Gastroesophageal sphincter (tissue), 4 donors: ENCODE results near the gene LRRC4. TPM values are rescaled to one million over a fixed set of nuclear protein-coding genes. Genes with fewer than 3 reads are reported as not detected.
A peak's percentile ranks its signal among the peaks of the same experiment; 100 is the strongest.

ENCODE experiments used
- ATAC-seq: fragments of 150-250 bp; one replicate; pipeline ENCODE4 v1.9.1; 2016; ENCODE audit warnings: mild to moderate bottlenecking, moderate library complexity
- H3K27ac ChIP-seq, 4 donors: fragments of 200-600 bp; sonication (generic) in 3 of 4; 1 replicate in 3 of 4; 2 replicates in 1 of 4; pipeline ENCODE4 v1.5.1; 2016 to 2019
- H3K27me3 ChIP-seq: fragments of 200-600 bp; sonication (generic); one replicate; pipeline ENCODE4 v1.5.1; 2019
- H3K36me3 ChIP-seq, 2 donors: fragments of 200-600 bp; sonication (generic); one replicate each; pipeline ENCODE4 v1.5.1; 2019; ENCODE audit warnings: control low read depth in 1 of 2
- H3K4me1 ChIP-seq, 3 donors: fragments of 200-600 bp; sonication (generic); 1 replicate in 2 of 3; 2 replicates in 1 of 3; pipeline ENCODE4 v1.5.1; 2016 to 2019; ENCODE audit warnings: control low read depth in 2 of 3
- H3K4me3 ChIP-seq, 2 donors: fragments of 200-600 bp; sonication (generic); one replicate each; pipeline ENCODE4 v1.5.1; 2019; ENCODE audit warnings: mild to moderate bottlenecking in 1 of 2, moderate library complexity in 1 of 2
- H3K9me3 ChIP-seq, 3 donors: fragments of 200-600 bp; sonication (generic); one replicate each; pipeline ENCODE4 v1.5.1; 2017 to 2019; ENCODE audit warnings: control low read depth in 2 of 3
- CTCF ChIP-seq, 4 experiments: fragments of 200-600 bp in 2 of 4; fragments of 450-650 bp in 2 of 4; sonication (generic) in 1 of 4; IDR thresholded peaks; one replicate each; pipeline ENCODE4 v1.5.1; 2017 to 2019; ENCODE audit warnings: antibody characterized with exemption in 4 of 4, mild to moderate bottlenecking in 2 of 4, moderate library complexity in 2 of 4
- EP300 ChIP-seq: sonication (generic); formaldehyde crosslinking; IDR thresholded peaks from one replicate; pipeline ENCODE4 v1.6.1; 2017; ENCODE audit warnings: antibody characterized with exemption, mild to moderate bottlenecking
- POLR2A ChIP-seq, 2 donors: fragments of 450-650 bp; IDR thresholded peaks; one replicate each; pipeline ENCODE4 v1.6.1; 2017; ENCODE audit warnings: antibody characterized with exemption in 2 of 2, mild to moderate bottlenecking in 2 of 2, moderate library complexity in 1 of 2
- POLR2AphosphoS5 ChIP-seq: sonication (generic); formaldehyde crosslinking; IDR thresholded peaks from one replicate; pipeline ENCODE4 v1.6.1; 2017; ENCODE audit warnings: antibody characterized with exemption
- WGBS, 2 donors: methylation state at CpG; one replicate each; pipeline ENCODE4 v1.1.5; 2018; ENCODE audit warnings: low coverage in 1 of 2; 5-methylcytosine and 5-hydroxymethylcytosine counted together
- total RNA-seq, 4 donors: library from RNA; depleted of rRNA; stranded (reverse); fragments of >200 nt; gene quantifications; one replicate each; pipeline ENCODE4 v1.1.0, GENCODE V29; 2016

LRRC4 gene
- total RNA-seq, 4 donors from 2014 or later, result 0.39 to 1.9 (median 0.82) TPM; not detected in 1

- Histone ChIP-seq H3K36me3 (peaks cover 0 to 11% of the 10 kb centered on the region in 2 donors), H3K27me3 (peaks cover 27% of the 10 kb centered on the region), H3K27ac (no peak overlapping the region), H3K4me3 (peak overlapping the region in 1 of 2 donors; percentile 62), H3K9me3 (no peaks in the 10 kb centered on the region), H3K4me1 (peaks cover 0 to 39% (median 11%) of the 10 kb centered on the region in 3 donors)
- no peak for TF ChIP-seq CTCF (IDR thresholded peaks at IDR 0.05)
- WGBS, 2 donors, result 60 to 90% methylated on average over 1 to 2 of the region's 21 CpGs
- no peak for ATAC-seq
These were observed 979 bp downstream of the LRRC4 start for GRCh38 chr7:128030263-128030653.

GRCh38 chr7:128029405-128029995, 1.7 kb downstream of the LRRC4 start:
- 100% methylated on average over 1 to 6 of the region's 17 CpGs for WGBS, 2 donors
- Histone ChIP-seq H3K4me1 (peaks cover 0 to 39% (median 11%) of the 10 kb centered on the region in 3 donors), H3K27me3 (peaks cover 27% of the 10 kb centered on the region), H3K27ac (no peak overlapping the region), H3K4me3 (no peak overlapping the region), H3K36me3 (peaks cover 0 to 11% of the 10 kb centered on the region in 2 donors), H3K9me3 (no peaks in the 10 kb centered on the region)
- TF ChIP-seq CTCF (IDR thresholded peaks at IDR 0.05), result no peak
- no peak for TF ChIP-seq POLR2A (IDR thresholded peaks at IDR 0.05)
- no peak for TF ChIP-seq POLR2AphosphoS5
- TF ChIP-seq EP300, result no peak
- ATAC-seq, result no peak

GRCh38 chr7:128027485-128027980, 3.7 kb downstream of the LRRC4 start:
- Histone ChIP-seq H3K4me3 (no peak overlapping the region), H3K36me3 (peaks cover 0 to 11% of the 10 kb centered on the region in 2 donors), H3K9me3 (no peaks in the 10 kb centered on the region), H3K4me1 (peaks cover 0 to 40% (median 11%) of the 10 kb centered on the region in 3 donors), H3K27ac (no peak overlapping the region), H3K27me3 (peaks cover 23% of the 10 kb centered on the region)
- WGBS, 2 donors, result 86% methylated on average over 1 of the region's 4 CpGs; no CpG with 5 or more reads in 1 of the 2 donors
- ATAC-seq, result no peak
- TF ChIP-seq CTCF (IDR thresholded peaks at IDR 0.05), result no peak
- TF ChIP-seq EP300, result no peak
- no peak for TF ChIP-seq POLR2AphosphoS5
- TF ChIP-seq POLR2A (IDR thresholded peaks at IDR 0.05), result no peak

GRCh38 chr7:128026551-128026950, 4.7 kb downstream of the LRRC4 start:
- TF ChIP-seq POLR2AphosphoS5, result no peak
- no peak for TF ChIP-seq CTCF (IDR thresholded peaks at IDR 0.05)
- TF ChIP-seq EP300, result no peak
- TF ChIP-seq POLR2A (IDR thresholded peaks at IDR 0.05), result no peak
- H3K36me3 ChIP-seq, result peaks cover 0 to 11% of the 10 kb centered on the region in 2 donors
- peaks cover 0 to 33% (median 11%) of the 10 kb centered on the region in 3 donors for H3K4me1 ChIP-seq
- peaks cover 16% of the 10 kb centered on the region for H3K27me3 ChIP-seq
- no peak overlapping the region for H3K27ac ChIP-seq
- H3K4me3 ChIP-seq, result no peak overlapping the region
- H3K9me3 ChIP-seq, result no peaks in the 10 kb centered on the region
- ATAC-seq, result no peak
- WGBS, 2 donors, result 43 to 63% methylated on average over 1 to 2 of the region's 2 CpGs

GRCh38 chr7:128025819-128026218, 5.4 kb downstream of the LRRC4 start:
- peaks cover 0 to 17% of the 10 kb centered on the region in 2 donors for H3K36me3 ChIP-seq
- no peak overlapping the region for H3K27ac ChIP-seq
- TF ChIP-seq EP300 (no peak), POLR2AphosphoS5 (no peak), CTCF (IDR thresholded peaks at IDR 0.05) (no peak)
- no peak for ATAC-seq
- H3K4me1 ChIP-seq, result peaks cover 0 to 27% (median 8%) of the 10 kb centered on the region in 3 donors
- peaks cover 12% of the 10 kb centered on the region for H3K27me3 ChIP-seq
- H3K9me3 ChIP-seq, result no peaks in the 10 kb centered on the region
- 80 to 88% methylated on average over 1 to 2 of the region's 2 CpGs for WGBS, 2 donors
- H3K4me3 ChIP-seq, result no peak overlapping the region
